Measurements from ENCODE around the gene PTP4A2.

DNA sequence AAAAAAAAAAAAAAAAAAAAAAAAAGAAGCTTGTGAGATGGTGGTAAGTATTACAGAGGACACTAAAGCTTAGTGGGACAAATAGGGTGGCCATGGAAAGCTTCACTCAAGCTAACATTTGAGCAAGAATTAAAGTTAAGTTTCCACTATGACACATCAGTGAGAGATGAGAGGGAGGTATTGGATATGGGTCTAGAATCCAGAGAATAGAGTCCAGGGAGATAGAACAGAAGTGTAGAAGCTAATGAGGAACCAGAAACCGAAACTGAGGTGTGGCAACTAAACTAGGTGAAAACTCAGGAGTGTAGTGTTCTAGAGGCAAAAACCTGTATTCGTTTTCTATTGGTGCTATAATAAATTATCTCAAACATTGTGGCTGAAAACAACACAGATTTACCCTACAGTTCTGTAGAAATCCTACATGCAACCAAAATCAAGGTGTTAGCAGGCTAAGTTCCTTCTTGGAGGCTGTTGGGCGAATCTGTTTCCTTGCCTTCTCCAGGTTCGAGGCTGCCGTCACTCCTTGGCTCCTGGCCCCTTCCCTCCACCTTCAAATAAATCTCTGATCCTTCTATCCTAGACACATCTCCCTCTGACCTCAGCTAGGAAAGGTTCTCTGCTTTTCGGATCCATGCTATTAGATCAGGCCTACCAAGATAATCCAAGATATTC, 36.2 kb downstream of the PTP4A2 start:
- TF ChIP-seq POLR2A (IDR thresholded peaks at IDR 0.05) (no peak), CTCF (IDR thresholded peaks at IDR 0.05) (no peak)
